Duodenal mucosa (tissue), 2 donors: ENCODE results near the gene TFB2M.

Experiments used
- H3K27ac ChIP-seq: one replicate; pipeline ENCODE4 v1.7.0; 2013; ENCODE audit warnings: low read depth, low read length
- H3K27me3 ChIP-seq, 2 donors: one replicate each; pipeline ENCODE4 v1.7.0; 2013; ENCODE audit warnings: low read length in 2 of 2, control low read depth in 1 of 2; ENCODE audit not compliant: insufficient read depth in 2 of 2, control insufficient read depth in 1 of 2
- H3K36me3 ChIP-seq, 2 donors: one replicate each; pipeline ENCODE4 v1.7.0; 2013; ENCODE audit warnings: low read length in 2 of 2, control low read depth in 1 of 2; ENCODE audit not compliant: insufficient read depth in 2 of 2, control insufficient read depth in 1 of 2
- H3K4me1 ChIP-seq, 2 donors: one replicate each; pipeline ENCODE4 v1.7.0; 2013; ENCODE audit warnings: low read length in 2 of 2, control low read depth in 1 of 2; ENCODE audit not compliant: insufficient read depth in 2 of 2, control insufficient read depth in 1 of 2
- H3K4me3 ChIP-seq, 2 donors: one replicate each; pipeline ENCODE4 v1.7.0; 2013; ENCODE audit warnings: low read length in 2 of 2, low read depth in 1 of 2
- H3K9ac ChIP-seq, 2 donors: one replicate each; pipeline ENCODE4 v1.7.0; 2013; ENCODE audit warnings: low read length in 2 of 2, low read depth in 1 of 2
- H3K9me3 ChIP-seq, 2 donors: one replicate each; pipeline ENCODE4 v1.7.0; 2013; ENCODE audit warnings: low read length in 2 of 2, control low read depth in 1 of 2; ENCODE audit not compliant: control insufficient read depth in 1 of 2

Gene TFB2M

DNA sequence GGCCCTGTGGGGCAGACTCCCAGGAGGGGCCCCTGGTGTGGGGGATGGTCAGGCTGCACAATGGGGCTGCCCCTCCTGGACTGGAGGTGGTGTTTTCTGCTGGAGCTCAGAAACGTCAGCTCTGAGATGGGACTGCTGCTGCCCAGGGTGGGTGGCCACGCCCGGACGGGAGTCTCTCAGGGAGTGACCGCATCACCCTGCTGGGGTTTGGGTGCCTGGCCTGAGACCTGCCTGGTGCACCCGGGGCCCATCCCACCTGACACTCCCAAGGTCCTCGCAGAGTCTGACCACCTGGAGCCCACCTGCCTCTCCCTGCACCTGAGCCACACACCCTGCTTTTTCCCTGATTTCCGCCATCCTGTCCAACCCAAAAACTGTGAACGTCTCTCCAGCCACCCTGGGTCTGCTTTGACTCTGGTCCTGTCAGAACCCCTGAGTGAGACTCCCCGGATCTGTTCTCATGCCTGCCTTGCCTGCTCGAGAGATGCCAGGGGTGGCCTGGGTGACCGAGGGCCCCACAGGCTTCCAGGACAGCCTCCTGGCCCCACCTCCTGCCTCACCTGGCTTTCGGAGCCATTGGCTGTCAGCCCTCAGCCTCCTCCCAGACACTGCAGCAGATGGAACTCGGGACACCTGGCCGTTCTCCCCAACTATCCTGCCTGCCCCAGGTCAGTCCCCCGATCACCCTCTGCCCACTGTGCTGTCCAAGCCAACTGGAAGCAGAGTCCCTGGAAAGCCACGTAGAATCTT lies 47.4 kb downstream of the TFB2M start:
- Histone ChIP-seq H3K27me3 (no peaks in the 10 kb centered on the region), H3K9me3 (peaks cover 21 to 24% of the 10 kb centered on the region in 2 donors), H3K27ac (no peak overlapping the region)

GRCh38 chr1:246517391-246517790 lies 48.7 kb downstream of the TFB2M start:
- H3K4me3 ChIP-seq, result no peak overlapping the region
- H3K36me3 ChIP-seq, result no peaks in the 10 kb centered on the region
- H3K9ac ChIP-seq, result no peak overlapping the region
- H3K27me3 ChIP-seq, result no peaks in the 10 kb centered on the region
- peaks cover 21 to 26% of the 10 kb centered on the region in 2 donors for H3K9me3 ChIP-seq
- no peak overlapping the region for H3K27ac ChIP-seq
- H3K4me1 ChIP-seq, result no peaks in the 10 kb centered on the region

More for the DNA sequence above, 47.4 kb downstream of the TFB2M start:
- H3K9ac ChIP-seq, result no peak overlapping the region
- H3K4me3 ChIP-seq, result no peak overlapping the region
- H3K4me1 ChIP-seq, result no peaks in the 10 kb centered on the region
- no peaks in the 10 kb centered on the region for H3K36me3 ChIP-seq

DNA sequence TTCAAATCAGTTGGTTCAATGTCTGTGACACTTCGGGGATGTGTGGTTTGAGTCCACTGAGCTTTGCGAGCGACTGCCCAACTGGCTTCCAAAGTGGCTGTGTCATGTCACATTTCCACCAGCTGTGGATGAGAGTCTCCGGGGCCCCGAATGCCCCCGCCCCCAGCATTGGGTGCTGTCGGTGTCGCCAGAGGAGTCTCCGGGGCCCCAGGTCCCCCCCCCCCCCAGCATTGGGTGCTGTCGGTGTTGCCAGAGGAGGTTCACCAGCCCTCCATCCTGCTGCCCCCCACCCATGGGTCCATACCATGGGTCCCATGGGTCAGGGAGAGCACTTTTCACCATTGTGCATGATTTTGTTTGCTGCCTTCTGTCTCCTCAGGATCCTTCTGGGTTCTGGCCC lies 49.9 kb downstream of the TFB2M start:
- no peaks in the 10 kb centered on the region for H3K36me3 ChIP-seq
- no peak overlapping the region for H3K9ac ChIP-seq
- H3K27ac ChIP-seq, result no peak overlapping the region
- H3K4me3 ChIP-seq, result no peak overlapping the region
- no peaks in the 10 kb centered on the region for H3K27me3 ChIP-seq
- peaks cover 21 to 26% of the 10 kb centered on the region in 2 donors for H3K9me3 ChIP-seq
- H3K4me1 ChIP-seq, result no peaks in the 10 kb centered on the region

DNA sequence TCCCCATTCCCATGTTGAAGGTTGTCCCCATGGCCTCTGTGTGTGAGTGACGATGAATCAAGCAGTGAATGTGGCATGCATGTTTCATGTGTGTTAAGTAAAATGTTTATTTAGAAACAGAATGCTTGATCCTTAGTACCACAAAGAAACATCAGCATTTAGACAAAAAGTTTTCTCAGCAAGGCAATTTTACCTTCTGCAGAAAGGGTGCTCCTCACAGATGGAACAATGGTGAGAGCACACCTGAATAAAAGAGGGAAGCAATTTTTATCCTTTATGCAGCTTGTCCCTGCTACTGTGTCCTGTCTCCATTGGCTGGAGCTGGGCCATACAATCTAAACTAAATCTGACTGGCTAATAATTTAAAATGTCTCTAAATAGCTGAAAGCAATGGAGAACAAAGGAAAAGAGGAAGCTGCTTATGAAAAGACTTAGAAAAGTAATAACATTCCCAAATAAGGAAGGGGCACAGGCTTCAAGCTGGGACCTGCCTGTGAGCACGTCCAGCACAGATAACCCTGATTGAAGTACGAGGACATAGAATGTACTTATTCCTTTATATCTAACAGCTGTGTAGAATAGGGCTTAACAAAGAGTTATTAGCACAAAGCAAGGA lies 50.6 kb downstream of the TFB2M start:
- H3K9me3 ChIP-seq, result peaks cover 21 to 26% of the 10 kb centered on the region in 2 donors
- no peaks in the 10 kb centered on the region for H3K4me1 ChIP-seq
- H3K36me3 ChIP-seq, result no peaks in the 10 kb centered on the region
- no peak overlapping the region for H3K9ac ChIP-seq
- no peaks in the 10 kb centered on the region for H3K27me3 ChIP-seq
- peak overlapping the region in 1 of 2 donors; percentile 20 for H3K4me3 ChIP-seq
- no peak overlapping the region for H3K27ac ChIP-seq

GRCh38 chr1:246513619-246514343 lies 52.3 kb downstream of the TFB2M start:
- H3K9me3 ChIP-seq, result peaks cover 21 to 26% of the 10 kb centered on the region in 2 donors
- no peak overlapping the region for H3K9ac ChIP-seq
- H3K4me1 ChIP-seq, result no peaks in the 10 kb centered on the region
- no peaks in the 10 kb centered on the region for H3K27me3 ChIP-seq
- H3K36me3 ChIP-seq, result no peaks in the 10 kb centered on the region
- no peak overlapping the region for H3K27ac ChIP-seq
- peak overlapping the region in 1 of 2 donors; percentile 32 for H3K4me3 ChIP-seq

DNA sequence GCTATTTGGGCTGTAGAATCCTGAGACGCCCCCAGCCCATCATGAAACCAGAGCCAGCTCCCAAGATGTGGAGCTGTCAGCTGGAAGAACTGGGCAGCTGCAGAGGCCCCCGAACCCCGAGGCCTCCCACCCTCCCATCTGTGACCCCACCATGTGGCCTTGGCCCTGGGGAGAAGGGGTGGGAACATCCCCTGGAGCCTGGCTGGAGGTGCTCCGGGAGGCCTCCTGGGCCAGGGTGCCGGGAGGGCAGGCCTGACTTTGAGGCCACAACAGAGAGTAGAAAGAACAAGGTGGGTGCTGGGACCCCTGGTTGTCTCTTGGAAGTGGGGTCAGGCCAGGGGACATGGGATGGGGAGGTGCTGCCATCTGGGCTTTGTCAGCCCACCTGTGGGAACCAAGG lies 53.0 kb downstream of the TFB2M start:
- no peaks in the 10 kb centered on the region for H3K27me3 ChIP-seq
- H3K36me3 ChIP-seq, result no peaks in the 10 kb centered on the region
- no peak overlapping the region for H3K4me3 ChIP-seq
- H3K4me1 ChIP-seq, result no peaks in the 10 kb centered on the region
- H3K9me3 ChIP-seq, result peaks cover 21 to 26% of the 10 kb centered on the region in 2 donors
- H3K9ac ChIP-seq, result no peak overlapping the region
- H3K27ac ChIP-seq, result no peak overlapping the region

GRCh38 chr1:246512635-246513034 lies 53.4 kb downstream of the TFB2M start:
- H3K27me3 ChIP-seq, result no peaks in the 10 kb centered on the region
- H3K9ac ChIP-seq, result no peak overlapping the region
- H3K4me3 ChIP-seq, result no peak overlapping the region
- H3K9me3 ChIP-seq, result peaks cover 21 to 26% of the 10 kb centered on the region in 2 donors
- no peak overlapping the region for H3K27ac ChIP-seq
- H3K36me3 ChIP-seq, result no peaks in the 10 kb centered on the region
- no peaks in the 10 kb centered on the region for H3K4me1 ChIP-seq

- H3K9ac ChIP-seq, result no peak overlapping the region
- no peaks in the 10 kb centered on the region for H3K36me3 ChIP-seq
- H3K9me3 ChIP-seq, result peaks cover 21 to 25% of the 10 kb centered on the region in 2 donors
- H3K27ac ChIP-seq, result no peak overlapping the region
- no peaks in the 10 kb centered on the region for H3K4me1 ChIP-seq
- no peaks in the 10 kb centered on the region for H3K27me3 ChIP-seq
- H3K4me3 ChIP-seq, result no peak overlapping the region
Observed at GRCh38 chr1:246512230-246512629, 53.8 kb downstream of the TFB2M start.

- H3K9ac ChIP-seq, result no peak overlapping the region
- no peaks in the 10 kb centered on the region for H3K36me3 ChIP-seq
- H3K4me1 ChIP-seq, result peaks cover 2 to 3% of the 10 kb centered on the region in 2 donors
- no peak overlapping the region for H3K27ac ChIP-seq
- no peaks in the 10 kb centered on the region for H3K27me3 ChIP-seq
- H3K9me3 ChIP-seq, result peaks cover 14 to 16% of the 10 kb centered on the region in 2 donors
- H3K4me3 ChIP-seq, result no peak overlapping the region
Observed at GRCh38 chr1:246511203-246511602, 54.9 kb downstream of the TFB2M start.
